ENCODE data around the gene LARP1.
"Not testable (repeated sequence)": the region's sequence is repeated elsewhere in the genome, so short reads cannot be mapped to it uniquely, and the experiment has no call there.

Gene LARP1

DNA sequence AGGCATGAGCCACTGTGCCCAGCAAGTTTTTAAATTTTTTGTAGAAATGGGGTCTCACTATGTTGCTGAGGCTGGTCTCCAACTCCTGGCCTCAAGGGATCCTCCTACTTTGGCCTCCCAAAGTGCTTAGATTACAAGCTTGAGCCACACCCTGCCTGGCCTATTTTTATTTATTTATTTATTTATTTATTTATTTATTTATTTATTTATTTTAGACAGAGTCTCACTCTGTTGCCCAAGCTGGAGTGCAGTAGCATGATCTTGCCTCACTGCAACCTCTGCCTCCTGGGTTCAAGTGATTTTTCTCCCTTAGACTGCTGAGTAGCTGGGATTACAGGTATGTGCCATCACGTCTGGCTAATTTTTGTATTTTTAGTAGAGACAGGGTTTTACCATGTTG, 18.8 kb upstream of the LARP1 start:
- not testable (repeated sequence) for DNase-seq

DNA sequence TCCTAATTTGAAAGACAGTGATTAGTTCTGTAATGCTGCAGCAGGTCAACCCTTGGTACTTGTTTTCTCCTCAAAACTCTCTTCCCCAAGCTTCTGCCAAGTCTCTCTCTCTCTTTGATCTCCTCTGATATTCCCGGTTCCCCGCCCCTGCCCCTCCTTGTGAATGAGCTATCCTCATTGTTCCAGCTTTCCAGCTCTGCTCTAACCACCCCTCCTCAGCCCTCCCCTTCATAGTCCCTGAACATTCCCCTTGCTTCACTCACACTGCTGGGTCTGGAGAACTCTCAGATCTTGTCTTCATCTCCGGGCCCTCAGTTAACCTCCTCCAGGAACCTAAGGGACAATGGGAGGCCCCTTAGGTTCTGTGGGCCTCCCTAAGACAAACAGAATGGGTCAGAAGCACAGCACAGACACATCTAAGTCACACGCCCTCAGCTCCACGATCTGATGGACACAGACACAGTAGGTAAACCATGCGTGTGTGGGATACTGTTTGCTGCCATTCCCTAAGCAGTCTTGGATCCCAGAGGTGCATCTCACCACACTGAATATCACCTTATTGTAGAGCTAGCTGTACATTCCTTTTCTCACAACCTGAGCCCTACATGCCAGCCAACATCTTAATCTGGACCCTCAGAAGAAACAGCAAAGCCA, 17.4 kb upstream of the LARP1 start:
- no peak for DNase-seq

DNA sequence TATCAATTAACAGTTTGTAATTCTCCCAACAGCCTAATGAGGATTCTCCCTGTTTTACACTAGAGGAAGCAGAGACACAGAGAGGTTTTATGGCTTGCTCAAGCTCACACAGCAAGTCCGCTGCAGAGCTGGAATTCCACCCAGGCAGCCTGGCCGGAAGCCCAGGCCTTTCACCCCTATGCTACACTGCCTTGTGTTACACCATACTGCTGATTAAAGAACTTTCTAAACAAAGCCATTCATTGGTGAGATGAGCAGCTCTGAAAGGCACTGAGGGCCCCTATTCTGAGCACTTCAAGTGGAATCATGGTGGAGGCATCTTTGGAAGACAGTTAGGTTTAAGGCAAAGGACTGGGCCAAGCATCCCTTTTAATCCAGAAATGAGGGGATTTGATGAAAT, 14.7 kb upstream of the LARP1 start:
- DNase-seq, result no peak

DNA sequence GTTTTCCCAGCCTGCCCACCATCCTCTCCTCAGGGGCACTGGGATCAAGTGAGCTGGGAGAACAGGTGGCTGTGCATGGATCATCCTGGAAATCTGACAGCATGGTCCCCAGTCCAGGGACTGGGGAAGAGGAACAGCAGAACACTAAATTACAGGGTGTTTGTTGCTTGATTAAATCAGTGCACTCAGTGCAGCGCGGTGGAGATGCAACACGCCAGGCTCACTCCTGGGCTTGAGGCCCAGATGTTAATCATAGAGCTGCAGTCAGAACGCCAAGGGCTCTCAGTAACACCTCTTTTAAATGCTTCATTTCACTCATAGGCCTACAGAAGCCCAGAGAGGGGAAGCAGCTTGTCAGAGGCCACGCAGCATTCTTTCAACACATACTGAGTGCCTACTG, 14.2 kb upstream of the LARP1 start:
- DNase-seq, result no peak

DNA sequence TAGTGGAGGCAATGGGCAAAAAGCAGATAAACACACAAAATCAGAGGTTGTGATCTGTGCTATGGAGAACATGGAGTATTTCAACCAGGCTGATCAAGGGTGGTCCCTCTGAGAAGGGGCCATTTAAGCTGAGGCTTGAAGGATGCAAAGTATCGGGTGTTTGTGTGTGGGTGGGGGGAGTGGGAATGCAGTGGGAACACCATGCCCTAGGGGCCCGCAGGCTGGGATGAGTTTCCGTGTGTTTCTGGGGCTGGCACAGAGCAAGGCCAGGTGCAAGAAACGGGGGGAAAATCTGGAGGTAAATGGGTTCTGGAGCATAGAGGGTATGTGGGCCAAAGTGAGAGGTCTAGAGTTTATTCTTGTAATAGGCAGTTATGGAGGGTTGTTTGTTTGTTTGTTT, 13.8 kb upstream of the LARP1 start:
- no peak for DNase-seq

DNA sequence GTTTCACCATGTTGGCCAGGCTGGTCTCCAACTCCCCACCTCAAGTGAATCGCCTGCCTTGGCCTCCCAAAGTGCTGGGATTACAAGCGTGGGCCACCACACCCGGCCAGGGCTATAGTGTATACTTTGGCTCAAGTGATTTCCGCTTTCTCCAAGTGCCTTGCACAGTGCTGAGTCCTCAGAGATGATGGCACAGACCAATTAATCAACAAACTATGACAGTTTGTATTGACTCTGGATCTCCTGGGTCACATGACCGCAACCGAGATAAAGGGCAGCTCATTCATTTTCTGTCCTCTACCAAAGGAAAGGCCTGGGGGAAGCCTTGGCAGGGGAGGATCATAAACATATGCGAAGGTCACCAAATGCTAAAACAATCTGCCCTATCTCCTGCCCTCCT, 11.4 kb upstream of the LARP1 start:
- DNase-seq, result no peak

DNA sequence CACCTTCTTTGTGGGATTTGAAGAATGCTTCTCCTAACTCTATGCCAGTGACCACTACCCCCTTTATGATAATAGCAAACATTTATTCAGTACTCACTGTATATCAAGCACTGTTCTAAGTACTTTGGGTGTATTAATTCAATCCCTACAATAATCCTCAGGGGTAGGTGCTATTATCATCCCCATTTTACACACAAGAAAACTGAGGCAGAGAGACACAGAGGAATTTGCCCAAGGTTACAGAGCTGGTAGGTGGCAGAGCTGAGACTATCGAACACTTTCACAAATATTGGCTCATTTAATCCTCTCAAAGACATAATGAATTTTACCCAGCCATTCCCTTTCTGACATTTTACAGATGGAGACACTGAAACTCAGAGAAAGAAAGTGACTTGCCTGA, 9.8 kb upstream of the LARP1 start:
- no peak for DNase-seq

DNA sequence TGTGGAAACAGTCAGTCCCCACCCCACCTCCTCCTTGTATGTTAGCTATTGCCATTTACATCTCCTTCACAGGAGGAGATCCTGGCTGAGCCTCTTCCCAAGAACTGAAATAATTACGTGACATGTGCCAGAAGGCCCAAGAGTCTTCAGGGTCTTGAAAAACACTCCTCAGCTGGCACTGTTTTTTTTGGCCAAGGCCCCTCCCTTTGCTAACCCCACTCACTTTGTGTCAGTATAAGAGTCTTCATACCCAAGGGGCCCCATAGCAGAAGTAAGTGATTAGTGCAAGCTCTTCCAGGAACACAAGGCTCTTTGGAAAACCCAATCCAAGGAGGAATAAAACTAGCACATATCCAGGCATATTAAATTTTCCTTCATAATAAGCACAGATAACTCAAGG, 5.7 kb upstream of the LARP1 start:
- no peak for DNase-seq

DNA sequence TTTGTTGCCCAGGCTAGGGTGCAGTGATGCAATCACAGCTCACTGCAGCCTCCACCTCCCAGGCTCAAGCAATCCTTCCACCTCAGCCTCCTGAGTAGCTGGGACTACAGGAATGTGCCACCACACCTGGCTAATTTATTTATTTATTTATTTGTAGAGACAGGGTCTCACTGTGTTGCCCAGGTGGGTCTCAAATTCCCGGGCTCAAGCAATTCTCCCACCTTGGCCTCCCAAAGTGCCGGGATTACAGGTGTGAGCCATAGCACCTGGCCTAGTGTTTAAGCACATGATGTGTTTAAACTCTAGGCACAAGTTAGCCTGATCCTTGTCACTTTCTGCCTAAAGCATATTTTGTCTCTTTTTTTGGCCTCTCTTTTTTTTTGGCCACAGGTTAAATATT, 4.5 kb upstream of the LARP1 start:
- not testable (repeated sequence) for DNase-seq

DNA sequence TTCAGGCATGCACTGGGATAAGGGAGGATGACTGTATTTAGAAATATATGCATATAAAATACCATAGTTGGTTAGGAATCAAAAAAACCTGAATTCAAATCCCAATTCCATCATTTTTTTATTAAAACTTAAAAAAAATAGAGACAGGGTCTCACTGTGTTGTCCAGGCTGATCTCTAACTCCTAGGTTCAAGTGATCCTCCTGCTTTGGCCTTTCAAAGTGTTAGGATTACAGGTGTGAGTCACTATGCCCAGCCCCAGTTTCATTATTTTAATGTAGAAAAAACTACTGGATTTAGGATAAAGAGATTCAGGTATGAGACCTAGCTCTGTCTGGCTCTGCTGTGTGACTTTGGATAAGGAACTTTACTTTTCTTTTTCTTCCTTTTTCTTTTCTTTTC, 3.3 kb upstream of the LARP1 start:
- DNase-seq, result no peak

DNA sequence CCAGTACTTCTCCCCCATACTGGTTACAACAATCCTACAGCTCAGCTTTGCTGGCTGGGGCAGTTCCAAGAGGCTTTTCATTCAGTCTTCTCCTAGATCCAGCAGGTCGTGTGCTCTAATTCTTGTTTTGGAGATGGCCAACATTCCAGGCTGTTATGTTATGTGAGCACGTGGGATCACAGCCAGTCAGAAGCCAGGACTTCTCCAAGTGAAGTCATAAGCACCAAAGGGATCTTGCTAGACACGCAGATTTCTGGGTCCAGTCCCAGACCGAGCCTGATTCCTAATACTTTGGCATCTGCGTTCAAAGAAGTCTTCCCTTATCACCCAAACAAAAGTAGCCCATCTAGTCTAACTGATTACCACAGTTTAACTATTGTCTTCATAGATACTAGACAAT, 1.4 kb upstream of the LARP1 start:
- no peak for DNase-seq

DNA sequence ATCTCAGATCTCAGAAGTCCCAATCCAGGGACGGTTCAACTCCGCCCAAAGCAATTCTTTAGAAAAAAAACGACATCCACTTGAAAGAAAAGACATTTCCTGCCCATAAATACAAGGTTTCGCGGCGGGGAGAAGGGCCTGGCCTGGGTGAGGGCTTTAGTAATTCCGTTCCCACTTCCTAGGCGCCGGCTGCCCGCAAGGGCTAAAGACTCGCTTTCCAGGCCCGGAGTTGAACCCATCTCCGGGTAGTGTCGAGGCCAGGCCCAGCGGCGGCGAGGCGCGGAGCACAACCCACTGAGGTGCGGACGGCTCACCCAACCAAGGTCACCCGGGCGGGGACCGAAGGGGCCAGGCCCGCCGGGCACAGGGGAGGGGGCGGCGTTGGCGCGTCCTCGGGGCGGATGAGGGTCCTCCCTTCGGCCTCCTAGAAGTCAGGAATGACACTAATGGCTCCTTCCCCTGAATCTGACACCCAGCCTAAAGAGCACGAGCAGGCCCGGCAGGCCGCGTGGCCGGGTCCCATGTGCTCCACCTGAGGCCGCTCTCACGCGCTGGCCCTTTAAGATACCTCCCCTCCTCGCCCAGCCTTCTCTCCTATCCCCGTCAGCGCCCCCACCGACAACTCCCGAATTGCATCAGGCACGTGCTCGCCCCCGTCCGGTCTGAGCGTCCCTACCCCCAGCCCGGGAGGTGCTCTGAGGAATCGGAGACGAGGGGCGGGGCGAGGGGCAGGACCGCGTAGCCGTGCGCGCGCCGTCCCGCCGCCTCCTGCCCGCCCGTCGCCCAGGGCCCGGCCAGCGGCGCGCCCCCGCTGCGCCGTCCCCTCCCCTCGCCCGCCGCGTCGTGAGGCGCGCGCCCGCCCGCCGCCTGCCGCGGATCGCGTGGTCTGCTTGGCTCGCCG, 467 bp upstream of the LARP1 start:
- peak; percentile 98 for DNase-seq

DNA sequence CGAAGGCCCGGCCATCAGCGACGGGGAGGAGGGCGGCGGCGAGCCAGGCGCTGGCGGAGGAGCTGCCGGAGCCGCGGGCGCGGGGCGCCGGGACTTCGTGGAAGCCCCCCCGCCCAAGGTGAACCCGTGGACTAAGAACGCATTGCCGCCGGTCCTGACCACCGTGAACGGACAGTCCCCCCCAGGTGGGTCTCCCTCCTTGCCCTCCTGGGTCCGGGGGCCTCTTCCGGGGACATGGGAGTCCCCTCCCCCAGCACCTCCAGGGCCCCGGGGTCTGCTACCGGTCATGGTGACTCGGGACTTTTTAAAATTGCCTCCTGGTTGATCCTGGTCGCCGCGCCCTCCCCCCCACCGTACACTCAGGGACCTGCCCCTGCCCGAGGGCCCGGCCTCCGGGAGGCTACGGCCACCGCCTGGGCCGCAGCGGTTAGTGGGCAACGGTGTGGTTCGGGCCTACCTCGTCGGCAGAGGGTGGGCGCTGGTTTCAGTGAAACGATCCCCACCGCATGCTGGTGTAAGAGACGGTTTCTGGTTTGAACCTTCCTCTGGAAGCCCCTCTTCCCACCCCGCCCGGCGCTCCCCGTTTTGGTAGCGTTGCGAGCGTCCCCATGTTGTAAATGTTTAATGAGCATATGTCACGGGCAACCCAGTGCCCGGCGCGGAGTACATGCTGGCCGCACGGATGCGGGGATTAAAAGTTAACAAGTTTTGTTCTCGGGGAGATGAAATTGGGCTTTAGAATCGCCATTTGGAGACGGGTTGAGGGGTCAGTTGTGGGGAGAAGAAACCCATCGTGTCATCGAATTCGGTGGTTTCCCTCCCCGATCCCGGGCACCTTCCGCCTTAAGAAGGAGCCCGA, 1.1 kb downstream of the LARP1 start:
- peak; percentile 12 for DNase-seq

DNA sequence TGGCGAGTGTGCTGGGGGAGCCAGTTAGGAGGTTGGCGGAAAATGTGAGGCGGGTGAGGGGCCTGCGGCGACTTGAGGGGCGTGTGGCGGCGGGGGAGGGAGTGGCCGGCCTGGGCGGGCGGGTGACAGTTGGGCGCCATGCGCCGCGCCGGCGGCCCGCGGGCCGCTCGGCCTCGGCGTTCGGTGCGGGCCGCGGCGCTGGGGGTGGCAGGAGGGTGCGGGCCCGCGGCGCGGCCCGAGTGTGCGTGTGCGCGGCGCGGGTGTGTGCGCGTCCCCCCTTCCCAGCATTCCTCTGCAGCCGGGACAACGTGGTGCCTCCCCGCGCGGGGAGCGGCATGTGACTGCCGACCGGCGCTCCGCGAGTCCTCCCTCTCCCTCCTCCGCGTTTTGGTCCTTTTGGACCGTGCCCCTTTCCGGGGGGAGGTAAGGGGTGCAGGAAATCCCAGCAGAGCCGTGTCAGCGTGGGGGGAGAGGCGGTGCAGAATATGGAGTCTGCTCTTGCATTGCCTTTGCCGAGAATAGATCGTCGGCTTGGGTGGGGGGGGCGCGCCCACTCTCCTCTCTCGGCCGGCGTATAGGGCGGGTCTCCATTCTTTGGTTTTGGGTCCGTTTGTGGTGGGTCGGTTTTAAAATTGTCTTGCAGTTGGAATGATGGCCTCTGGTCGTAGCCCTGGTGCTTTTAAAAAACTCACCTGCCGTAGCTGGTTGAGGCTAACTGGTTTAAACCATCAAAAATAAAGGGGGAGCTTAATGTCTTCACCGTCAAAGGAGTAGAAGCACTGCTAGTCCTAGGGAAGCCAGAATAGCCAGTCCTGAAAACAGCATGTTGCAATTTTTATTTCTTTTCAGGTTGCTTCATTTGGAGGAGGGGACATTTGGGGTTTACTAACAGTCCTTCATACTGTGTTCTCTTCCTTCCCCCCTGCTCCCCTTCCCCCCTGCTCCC, 2.0 kb downstream of the LARP1 start:
- DNase-seq, result no peak

DNA sequence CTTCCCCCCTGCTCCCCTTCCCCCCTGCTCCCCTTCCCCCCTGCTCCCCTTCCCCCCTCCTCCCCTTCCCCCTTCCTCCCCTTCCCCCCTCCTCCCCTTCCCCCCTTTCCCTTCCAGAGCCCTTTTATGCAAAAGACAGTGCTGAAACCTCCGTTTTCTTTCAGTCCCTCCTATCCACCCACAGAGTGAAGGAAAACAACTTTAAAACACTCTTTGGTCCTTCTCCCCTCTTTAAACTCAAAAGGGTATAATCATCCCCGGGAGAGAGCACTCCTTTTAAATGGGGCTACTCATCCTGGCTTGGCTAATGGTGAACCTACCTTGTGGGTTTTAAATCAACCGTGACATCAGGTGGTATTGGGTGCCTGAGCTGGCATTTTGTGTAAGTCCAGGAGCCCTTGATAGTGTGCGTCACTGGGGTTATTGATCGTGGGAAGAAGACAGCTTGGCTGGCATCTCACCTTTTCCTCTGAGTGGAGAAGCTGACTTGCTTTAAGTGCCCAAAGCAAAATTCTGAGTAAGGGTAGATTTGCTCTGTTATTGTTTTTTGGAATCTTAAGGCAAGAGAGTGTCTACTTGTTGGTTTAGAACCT, 2.7 kb downstream of the LARP1 start:
- peak; percentile 6 for DNase-seq

DNA sequence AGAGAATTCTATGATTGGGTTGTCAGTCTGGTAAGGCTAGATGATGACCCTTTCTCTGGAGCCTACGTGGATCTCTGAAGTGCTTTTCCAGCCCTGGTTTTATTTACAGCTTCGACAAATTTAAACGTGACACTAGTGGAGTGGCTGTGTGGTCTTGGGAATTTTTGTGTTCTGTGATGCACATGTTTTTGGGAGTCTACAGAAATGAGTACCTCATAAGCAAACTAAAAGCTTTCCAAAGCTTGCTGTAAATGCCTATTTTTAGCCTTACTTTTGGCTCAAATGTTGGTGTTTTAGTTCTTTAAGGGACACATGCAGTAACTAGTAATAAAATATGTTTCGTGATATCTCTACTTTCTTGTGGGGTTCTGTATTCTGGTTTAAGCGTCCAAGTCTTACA, 3.3 kb downstream of the LARP1 start:
- DNase-seq, result no peak

DNA sequence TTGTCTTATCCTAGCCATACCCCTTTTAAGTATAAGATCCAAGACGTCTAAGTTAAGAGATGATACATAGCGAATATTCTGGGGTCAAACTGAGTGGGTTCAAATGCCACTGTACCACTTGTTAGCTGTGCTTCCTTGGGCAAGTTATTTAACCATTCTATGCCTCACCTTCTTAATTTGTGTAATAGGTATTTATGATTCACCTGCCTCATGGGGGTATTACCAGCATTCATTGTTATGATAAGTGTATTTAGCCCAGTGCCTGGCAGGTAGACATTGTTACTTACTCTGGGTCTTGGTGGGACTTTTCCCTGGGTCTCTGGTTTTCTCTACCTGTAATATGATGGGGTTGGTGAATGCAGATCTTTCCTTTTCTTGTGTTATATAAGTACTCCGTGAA, 3.8 kb downstream of the LARP1 start:
- DNase-seq, result no peak

DNA sequence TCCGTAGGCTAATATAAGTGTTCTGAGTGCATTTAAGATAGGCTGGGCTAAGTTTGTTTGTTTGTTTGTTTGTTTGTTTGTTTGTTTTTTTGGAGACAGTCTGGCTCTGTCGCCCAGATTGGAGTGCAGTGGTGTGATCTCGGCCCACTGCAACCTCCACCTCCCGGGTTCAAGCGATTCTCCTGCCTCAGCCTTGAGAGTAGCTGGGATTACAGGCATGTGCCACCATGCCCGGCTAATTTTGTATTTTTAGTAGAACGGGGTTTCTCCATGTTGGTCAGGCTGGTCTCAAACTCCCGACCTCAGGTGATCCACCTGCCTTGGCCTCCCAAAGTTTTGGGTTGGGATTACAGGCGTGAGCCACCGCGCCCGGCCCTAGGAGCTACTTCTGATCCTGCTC, 4.7 kb downstream of the LARP1 start:
- not testable (repeated sequence) for DNase-seq

DNA sequence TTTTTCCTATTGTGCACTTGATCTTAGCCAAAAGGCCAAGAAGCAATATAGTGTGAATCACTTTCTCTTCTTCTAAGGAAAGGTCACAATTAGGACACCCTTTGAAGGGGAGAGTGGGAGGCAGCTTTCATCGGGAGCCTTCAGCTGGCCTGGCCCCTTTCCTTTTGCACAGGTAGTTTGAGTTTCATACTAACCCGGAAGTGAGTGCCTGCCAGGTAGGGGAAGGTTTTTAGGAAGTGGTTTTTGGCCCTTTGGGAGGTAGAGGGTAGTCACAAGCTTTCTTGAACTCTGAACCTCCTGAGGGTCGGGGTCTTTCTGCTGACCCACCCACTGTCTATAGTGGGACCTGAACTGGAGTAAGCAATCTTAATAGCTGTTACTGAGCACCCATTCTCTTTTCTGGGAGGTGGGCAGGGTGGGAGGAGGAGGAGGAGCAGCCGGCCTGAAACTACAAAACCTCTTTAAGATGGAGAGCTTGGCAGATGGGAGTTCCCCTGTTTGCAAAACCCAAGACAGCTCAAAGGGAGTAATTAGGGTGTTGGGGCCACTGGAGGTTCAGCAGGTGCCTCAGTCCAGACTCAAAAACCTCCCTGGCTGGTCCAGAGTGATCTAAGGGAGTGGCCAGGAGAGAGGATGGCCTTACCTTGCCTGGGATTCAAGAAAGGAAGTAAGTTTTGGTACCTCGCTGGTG, 6.0 kb downstream of the LARP1 start:
- no peak for DNase-seq

DNA sequence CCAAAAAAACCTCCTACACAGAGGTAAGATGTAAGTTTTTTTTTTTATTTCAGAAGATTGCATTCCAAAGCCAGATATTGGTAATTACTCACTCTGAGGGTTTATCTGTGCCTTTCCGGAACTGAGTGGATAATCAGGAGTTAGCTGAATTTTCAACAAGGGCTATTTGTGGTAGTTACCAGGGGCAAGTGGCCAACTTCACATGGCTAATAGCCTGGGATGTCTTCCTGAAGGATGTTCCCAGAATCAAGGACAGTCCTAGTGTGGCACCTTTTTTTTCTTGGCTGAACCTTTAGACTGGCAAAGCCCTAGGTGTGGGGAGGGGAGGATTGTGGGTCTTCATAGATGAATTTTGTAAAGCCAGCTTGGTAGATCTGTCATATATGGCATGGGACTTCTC, 7.1 kb downstream of the LARP1 start:
- no peak for DNase-seq

DNA sequence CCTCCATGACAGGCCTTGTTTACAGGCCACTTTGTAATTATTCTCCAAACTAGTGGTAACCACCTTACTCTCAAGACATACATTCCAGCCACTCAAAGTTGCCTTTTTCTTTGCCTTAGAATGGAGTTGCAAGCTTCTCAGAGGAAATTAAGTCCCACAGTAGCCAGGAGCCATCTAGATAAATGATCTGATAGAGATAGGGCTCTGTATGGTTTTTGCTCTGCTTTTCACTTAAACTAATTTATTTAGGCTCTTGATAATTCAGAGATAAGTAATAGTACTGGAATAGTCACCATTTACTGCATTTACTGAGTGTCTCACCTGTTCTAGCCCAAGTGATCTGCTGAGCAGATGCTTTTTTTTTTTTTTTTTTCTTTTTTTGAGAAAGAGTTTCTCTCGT, 7.5 kb downstream of the LARP1 start:
- no peak for DNase-seq
